Heart left ventricle (tissue), 16 donors: ENCODE data around the gene CUX1. TPM values are rescaled to one million over a fixed set of nuclear protein-coding genes. Genes with fewer than 3 reads are reported as not detected.

Experiments used
- ATAC-seq, 4 donors: fragments of 200-7000 bp; cut with Tn5 transposase; one replicate each; pipeline ENCODE4 v1.9.1; 2020 to 2022; ENCODE audit warnings: moderate library complexity in 4 of 4, mild to moderate bottlenecking in 3 of 4, moderate number of reproducible peaks in 1 of 4
- DNase-seq, 5 donors: peaks; one replicate each; pipeline ENCODE4 v3.0.0-alpha.2; 2020
- H3K27ac ChIP-seq, 12 donors: fragments of 200-600 bp; sonication (generic) in 4 of 12; one replicate each; pipeline versions ENCODE4 v1.5.0 to v1.8.0; 2016 to 2022; ENCODE audit warnings: mild to moderate bottlenecking in 2 of 12
- H3K27me3 ChIP-seq, 9 donors: fragments of 200-600 bp; sonication (generic) in 2 of 9; one replicate each; pipeline versions ENCODE4 v1.5.1 to v1.8.0; 2016 to 2022; ENCODE audit warnings: mild to moderate bottlenecking in 3 of 9
- H3K36me3 ChIP-seq, 9 donors: fragments of 200-600 bp; sonication (generic) in 2 of 9; one replicate each; pipeline versions ENCODE4 v1.5.0 to v1.8.0; 2018 to 2022; ENCODE audit warnings: mild to moderate bottlenecking in 2 of 9
- H3K4me1 ChIP-seq, 12 donors: fragments of 200-600 bp; sonication (generic) in 4 of 12; one replicate each; pipeline versions ENCODE4 v1.5.0 to v1.8.0; 2016 to 2022; ENCODE audit warnings: mild to moderate bottlenecking in 3 of 12
- H3K4me3 ChIP-seq, 12 donors: fragments of 200-600 bp; sonication (generic) in 4 of 12; one replicate each; pipeline versions ENCODE4 v1.5.0 to v1.8.0; 2017 to 2022; ENCODE audit warnings: mild to moderate bottlenecking in 9 of 12, moderate library complexity in 4 of 12
- H3K9me3 ChIP-seq, 12 donors: fragments of 200-600 bp; sonication (generic) in 4 of 12; one replicate each; pipeline versions ENCODE4 v1.5.0 to v1.8.0; 2016 to 2022; ENCODE audit warnings: mild to moderate bottlenecking in 1 of 12
- CTCF ChIP-seq, 12 donors: fragments of 200-600 bp; sonication (generic) in 4 of 12; IDR thresholded peaks; one replicate each; pipeline versions ENCODE4 v1.5.0 to v1.8.0; 2018 to 2022; ENCODE audit warnings: antibody characterized with exemption in 12 of 12, mild to moderate bottlenecking in 5 of 12
- POLR2A ChIP-seq, 2 donors: fragments of 450-650 bp; IDR thresholded peaks; one replicate each; pipeline ENCODE4 v1.6.1; 2017; ENCODE audit warnings: antibody characterized with exemption in 2 of 2, mild to moderate bottlenecking in 2 of 2, moderate library complexity in 2 of 2
- whole genome bisulfite sequencing, 4 donors: extraction: QIAGEN DNeasy Blood & Tissue Kit in 2 of 4; methylation state at CpG; one replicate each; pipeline versions ENCODE4 v1.1.5 to v1.1.7; 2013 to 2018; 5-methylcytosine and 5-hydroxymethylcytosine counted together
- intact Hi-C, 10 donors: fragments of 100-400 bp; cut with DNase I; formaldehyde crosslinking; loops; one replicate each; pipeline versions ENCODE4 v1.11.1 to v1.14.2; 2022
- polyA plus RNA-seq, 2 donors: library from polyadenylated mRNA; stranded (reverse); fragments of 200-250 nt; gene quantifications; one replicate each; pipeline ENCODE4 v1.2.3, GENCODE V29; 2013
- total RNA-seq, 9 donors: library from RNA; depleted of rRNA in 2 of 9; stranded (reverse); fragments of >200 nt in 2 of 9; fragmentation: NEBNext Ultra II Directional in 3 of 9; extraction: Animal tissue kit (Norgen Biotek cat#: 25700) in 3 of 9; gene quantifications; one replicate each; pipeline versions ENCODE4 v1.1.0 to v1.2.4, GENCODE V29; 2016 to 2023
- donor health status: ischemic (EF 13 %, LVEDD 7.1; RV severe dilation, severe dysfunction).
- donor health status: healthy with polysubstance abuse.
- donor health status: DM: no; HTN: yes; CAD: no.
- donor health status: DM: no; HTN: no; CAD: no.
- donor health status: ischemic (EF 25% LVEDD 6.9; RV normal size, moderate dysfunction).
- donor health status: ischemic (EF 25% LVEDD 5.7; RV mildly dilated, moderate dysfunction).
- donor health status: healthy.
- donor health status: DM: yes; HTN: yes; CAD: no.
- donor health status: ischemic (EF 35%, LVEDD 5.7; RV mildly dilated, moderate dysfunction).
- donor health status: nonischemic (EF 11% LVEDD 7.7; RV severe dilation, severe dysfunction).
- donor health status: DM: yes; HTN: yes; CAD: no.
- donor health status: PGD.
- donor health status: ischemic (EF 29% LVEDD 5.4; RV normal size, mild dysfunction).
- donor health status: nonischemic (EF 23%, LVEDD 6.1; RV moderate dilation, normal function).

CUX1 gene
- total and polyA plus RNA-seq, 11 donors: 51.9 to 173 (median 122) TPM

- peak overlapping the region in 2 of 12 donors; percentile 3 to 14 for H3K4me3 ChIP-seq
- WGBS, 4 donors: 43 to 68% (median 57%) methylated on average over 11 of the region's 11 CpGs
- no peaks in the 10 kb centered on the region for H3K27me3 ChIP-seq
- H3K36me3 ChIP-seq: no peaks in the 10 kb centered on the region
- no peak for TF ChIP-seq CTCF (IDR thresholded peaks at IDR 0.05)
- no peak for TF ChIP-seq POLR2A (IDR thresholded peaks at IDR 0.05)
- DNase-seq (no peak), ATAC-seq (peak; percentile 67 to 81 (median 70))
- peaks cover 0 to 67% (median 23%) of the 10 kb centered on the region in 12 donors for H3K4me1 ChIP-seq
- H3K9me3 ChIP-seq: no peaks in the 10 kb centered on the region
- intact Hi-C loops: no loop called here
- peak overlapping the region in 10 of 12 donors; percentile 31 to 79 (median 54) for H3K27ac ChIP-seq
These were observed 57.9 kb downstream of the CUX1 start for GRCh38 chr7:101875283-101875846.

- H3K4me3 ChIP-seq: no peak overlapping the region
- TF ChIP-seq CTCF (IDR thresholded peaks at IDR 0.05) (no peak), POLR2A (IDR thresholded peaks at IDR 0.05) (no peak)
- WGBS, 4 donors: 83 to 88% (median 86%) methylated on average over 12 of the region's 12 CpGs
- no peaks in the 10 kb centered on the region for H3K9me3 ChIP-seq
- no peaks in the 10 kb centered on the region for H3K36me3 ChIP-seq
- intact Hi-C loops: no loop called here
- DNase-seq (no peak), ATAC-seq (no peak)
- H3K27me3 ChIP-seq: no peaks in the 10 kb centered on the region
- H3K4me1 ChIP-seq: peaks cover 2 to 80% (median 39%) of the 10 kb centered on the region in 12 donors
- H3K27ac ChIP-seq: no peak overlapping the region
These were observed 60.6 kb downstream of the CUX1 start for GRCh38 chr7:101877882-101878591.

- Histone ChIP-seq H3K4me3 (no peak overlapping the region), H3K27me3 (no peaks in the 10 kb centered on the region), H3K36me3 (no peaks in the 10 kb centered on the region), H3K27ac (no peak overlapping the region), H3K4me1 (peaks cover 6 to 82% (median 45%) of the 10 kb centered on the region in 12 donors), H3K9me3 (no peaks in the 10 kb centered on the region)
- TF ChIP-seq POLR2A (IDR thresholded peaks at IDR 0.05) (no peak), CTCF (IDR thresholded peaks at IDR 0.05) (no peak)
- ATAC-seq (no peak), DNase-seq (no peak)
- 97 to 98% (median 97%) methylated on average over 4 of the region's 4 CpGs for WGBS, 4 donors
- intact Hi-C loops: no loop called here
These were observed 61.5 kb downstream of the CUX1 start for GRCh38 chr7:101878938-101879337.

- TF ChIP-seq POLR2A (IDR thresholded peaks at IDR 0.05): no peak
- TF ChIP-seq CTCF (IDR thresholded peaks at IDR 0.05): no peak
- intact Hi-C loops: no loop called here
- DNase-seq (no peak), ATAC-seq (no peak)
- H3K36me3 ChIP-seq: no peaks in the 10 kb centered on the region
- no peaks in the 10 kb centered on the region for H3K9me3 ChIP-seq
- no peaks in the 10 kb centered on the region for H3K27me3 ChIP-seq
- no peak overlapping the region for H3K4me3 ChIP-seq
- peaks cover 6 to 82% (median 46%) of the 10 kb centered on the region in 12 donors for H3K4me1 ChIP-seq
- WGBS, 4 donors: 92 to 98% (median 93%) methylated on average over 7 to 10 of the region's 10 CpGs
- no peak overlapping the region for H3K27ac ChIP-seq
These were observed 62.1 kb downstream of the CUX1 start for GRCh38 chr7:101879565-101879964.
